Left cardiac atrium (tissue), 4 donors: ENCODE results near the gene BRSK2. TPM values are rescaled to one million over a fixed set of nuclear protein-coding genes. Genes with fewer than 3 reads are reported as not detected.
"Not testable (repeated sequence)": the region's sequence is repeated elsewhere in the genome, so short reads cannot be mapped to it uniquely, and the experiment has no call there.

Experiments
- ATAC-seq, 2 donors: fragments of 200-7000 bp; cut with Tn5 transposase; one replicate each; pipeline ENCODE4 v1.9.1; 2020; ENCODE audit warnings: mild to moderate bottlenecking in 2 of 2, moderate library complexity in 2 of 2
- DNase-seq: peaks from one replicate; pipeline ENCODE4 v3.0.0-alpha.2; 2020
- intact Hi-C, 2 donors: fragments of 100-400 bp; cut with DNase I; formaldehyde crosslinking; loops; one replicate each; pipeline versions ENCODE4 v1.14.1 to v1.15.1; 2022 to 2023
- total RNA-seq, 2 donors: library from RNA; stranded (reverse); fragmentation: NEBNext Ultra II Directional; extraction: Animal tissue kit (Norgen Biotek cat#: 25700); gene quantifications; one replicate each; pipeline ENCODE4 v1.2.1, GENCODE V29; 2021
- donor health status: DM: no; HTN: yes; CAD: no.
- donor health status: DM: no; HTN: yes; CAD: no; lungs with severe emphysema.
- donor health status: DM: yes; HTN: yes; CAD: no.
- donor health status: Dilated cardiomyopathy.

BRSK2 gene
- total RNA-seq, 2 donors from 2014 or later: 1.3 to 1.6 TPM

DNA sequence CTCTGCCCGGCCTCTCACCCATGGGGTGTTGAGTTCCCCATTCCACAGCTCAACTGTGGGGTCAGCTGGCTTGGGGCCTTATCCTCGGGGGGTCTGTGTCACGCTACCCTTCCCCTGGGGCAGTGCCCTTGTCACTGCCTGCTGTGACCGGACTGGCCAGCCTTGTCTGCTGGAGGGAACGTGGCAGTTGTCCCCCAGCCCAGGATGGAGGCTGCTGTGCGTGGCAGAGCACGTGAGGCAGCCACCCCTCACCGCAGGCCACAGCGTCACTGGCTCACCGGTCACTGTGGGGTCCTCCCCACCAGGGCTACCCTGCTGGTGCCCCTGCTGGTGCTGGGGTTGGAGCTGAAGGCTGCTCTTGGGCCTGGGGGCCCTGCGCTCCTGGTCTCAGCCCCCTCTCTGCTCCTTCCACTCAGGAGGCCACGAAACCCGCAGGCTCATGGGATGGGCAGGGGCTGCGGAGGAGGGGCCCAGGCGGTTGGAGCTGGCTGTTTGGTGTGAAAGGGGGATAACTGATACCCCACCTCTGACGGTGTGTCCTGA is 13.4 kb downstream of the BRSK2 start:
- peak; percentile 18 for DNase-seq

DNA sequence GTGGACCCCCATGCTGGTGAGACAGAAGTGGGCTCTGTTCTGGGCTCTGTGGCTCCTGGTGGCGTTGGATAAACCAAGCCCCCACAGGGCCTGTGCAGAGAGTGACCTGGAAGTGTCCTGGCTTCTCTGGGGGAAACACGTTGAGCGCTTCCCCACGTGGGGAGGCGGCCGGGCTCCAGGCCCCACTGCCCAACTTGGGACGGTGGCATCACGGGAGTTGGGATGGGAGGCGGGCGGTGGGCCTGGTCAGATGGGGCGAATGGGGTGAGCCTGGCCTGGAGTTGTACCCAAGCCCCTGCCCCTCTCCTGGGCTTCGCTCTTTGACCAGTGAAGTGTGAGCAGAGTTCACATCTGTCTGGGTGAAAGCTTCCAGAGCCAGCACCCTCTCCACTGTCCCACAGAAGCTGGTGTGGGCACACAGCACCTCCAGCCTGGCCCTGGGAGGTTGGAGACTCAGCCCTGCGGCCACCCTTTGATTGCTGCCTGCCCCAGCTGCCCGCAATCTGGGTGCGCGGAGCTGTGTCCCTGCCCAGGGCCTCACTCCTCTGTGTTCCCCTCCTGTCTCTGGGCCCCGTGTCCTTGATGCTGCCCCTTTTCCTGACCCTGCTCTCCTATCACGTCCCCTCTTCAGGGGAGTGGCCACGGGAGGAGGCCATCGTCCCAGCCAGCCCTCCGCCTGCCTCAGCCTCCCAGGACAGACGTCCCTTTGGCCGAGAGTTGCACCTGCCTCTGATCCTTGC is 14.2 kb downstream of the BRSK2 start:
- no peak for ATAC-seq
- no peak for DNase-seq
- intact Hi-C loops: no loop called here

More for the DNA sequence above, 13.4 kb downstream of the BRSK2 start:
- intact Hi-C loops: no loop called here
- no peak for ATAC-seq

DNA sequence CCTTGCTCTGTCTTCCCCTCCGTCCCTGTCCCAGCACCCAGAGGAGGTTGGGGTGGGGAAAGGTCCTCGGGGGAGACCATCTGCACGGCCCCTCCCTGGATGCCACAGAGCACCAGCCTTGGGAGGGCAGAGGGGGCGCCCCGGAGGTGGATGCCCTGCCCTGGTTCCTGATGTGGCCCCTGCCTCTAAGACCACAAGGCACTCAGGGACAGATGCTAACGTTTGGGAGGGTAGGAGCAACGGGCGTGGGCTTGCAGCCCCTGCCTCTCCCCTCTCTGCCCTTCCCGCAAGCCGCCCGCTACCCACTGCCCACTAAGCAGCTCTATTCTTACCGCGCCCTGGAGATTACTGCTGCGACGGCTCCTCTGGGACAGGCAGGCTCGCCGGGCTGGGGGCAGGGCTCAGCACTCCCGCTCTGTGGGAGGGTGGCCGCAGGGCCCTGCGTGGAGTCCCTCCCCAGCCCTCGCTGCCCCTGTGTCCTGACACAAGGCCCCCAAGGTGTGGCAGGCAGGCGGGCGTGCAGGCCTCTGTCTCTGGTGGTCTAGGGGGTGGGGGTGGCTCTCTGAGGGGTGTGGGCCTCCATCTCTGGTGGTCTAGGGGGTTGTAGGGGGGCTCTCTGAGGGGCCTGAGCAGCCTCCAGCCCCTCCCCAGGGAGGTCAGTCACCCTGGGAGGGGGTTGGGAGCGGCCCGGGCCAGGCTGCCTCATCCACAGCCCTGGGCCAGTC is 14.9 kb downstream of the BRSK2 start:
- no peak for DNase-seq
- no peak for ATAC-seq
- intact Hi-C loops: no loop called here

DNA sequence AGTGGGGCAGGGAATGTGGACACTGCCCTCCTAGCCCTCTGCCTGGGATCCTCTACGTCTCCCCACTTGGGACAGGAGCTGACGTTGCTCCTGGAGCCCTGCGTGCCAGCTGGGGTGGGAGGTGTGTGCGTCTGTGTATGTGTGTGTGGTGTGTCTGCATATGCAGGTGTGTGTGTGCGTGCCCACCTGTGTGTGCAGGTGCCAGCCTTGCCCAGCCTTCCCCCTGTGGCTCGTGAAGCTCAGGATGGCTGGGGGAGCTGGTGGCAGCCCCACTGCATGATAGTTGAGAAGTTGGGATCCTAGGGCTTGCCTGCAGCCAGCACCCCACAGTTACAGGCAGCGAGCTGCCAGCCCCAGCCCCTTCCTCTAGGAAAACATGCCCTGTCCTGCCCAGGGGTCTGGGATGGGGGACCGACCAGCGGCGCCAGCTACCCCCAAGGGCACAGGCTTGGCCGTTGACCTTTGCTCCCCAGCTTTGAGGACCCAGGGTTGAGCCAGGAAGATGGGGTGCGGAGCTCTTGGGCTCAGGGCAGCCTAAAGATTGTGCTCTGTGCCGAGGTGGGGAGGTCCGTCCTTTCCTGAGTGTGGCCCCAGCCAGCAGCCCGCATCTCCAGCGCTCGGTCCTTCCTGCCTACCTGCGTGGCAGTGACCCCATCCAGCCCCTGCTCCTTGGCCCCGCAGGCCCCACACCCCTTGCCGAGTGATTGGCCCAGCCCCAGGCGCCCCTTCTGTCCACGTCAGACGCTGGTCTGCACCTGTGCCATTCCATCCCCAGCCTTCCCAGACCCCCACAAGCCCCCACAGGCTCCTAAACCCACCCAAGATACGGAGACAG is 15.7 kb downstream of the BRSK2 start:
- DNase-seq: no peak
- no peak for ATAC-seq
- intact Hi-C loops: no loop called here

DNA sequence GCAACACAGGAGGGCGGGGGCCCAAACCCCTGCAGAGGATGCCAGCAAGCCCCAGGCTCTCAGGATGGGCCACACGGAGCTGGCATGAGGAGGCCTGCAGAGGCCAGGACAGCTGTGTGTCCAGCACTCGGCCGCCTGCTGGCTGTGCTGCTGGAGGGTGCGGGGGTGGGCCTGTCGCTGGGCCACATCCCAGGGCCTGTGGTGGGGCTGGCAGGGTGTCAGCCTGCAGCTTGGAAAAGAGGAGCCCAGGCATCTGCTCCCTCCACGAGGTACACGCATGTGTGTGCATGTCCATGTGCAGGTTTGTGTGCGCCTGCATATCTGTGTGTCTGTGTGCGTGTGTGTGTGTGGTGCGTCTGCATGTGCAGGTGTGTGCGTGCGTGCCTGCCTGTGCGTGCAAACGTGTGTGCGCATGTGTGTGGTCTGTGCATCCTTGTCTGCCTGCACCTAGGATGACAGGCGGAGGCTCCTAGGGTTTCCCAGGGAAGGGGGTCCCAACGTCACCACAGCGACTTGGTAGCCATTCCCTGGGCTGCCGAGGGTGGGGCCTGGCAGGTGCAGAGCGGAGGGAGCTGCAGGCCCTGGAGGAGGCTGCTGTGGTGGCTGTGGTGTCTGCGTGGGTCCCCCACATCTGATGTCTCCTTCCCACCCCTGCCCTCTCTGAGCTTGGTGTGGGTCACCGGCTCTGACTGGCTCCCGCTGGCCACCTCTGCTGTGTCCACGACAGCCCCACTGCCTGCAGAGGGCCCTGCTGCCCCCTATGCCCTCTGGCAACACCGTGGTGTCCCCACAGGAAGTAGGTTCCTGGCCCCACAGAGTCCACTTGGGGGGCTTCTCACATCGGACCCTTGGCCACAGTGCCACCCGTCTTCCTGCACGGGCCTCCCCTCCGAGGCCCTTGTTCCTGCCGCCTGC is 17.1 kb downstream of the BRSK2 start:
- ATAC-seq (no peak), DNase-seq (no peak)
- intact Hi-C loops: no loop called here

DNA sequence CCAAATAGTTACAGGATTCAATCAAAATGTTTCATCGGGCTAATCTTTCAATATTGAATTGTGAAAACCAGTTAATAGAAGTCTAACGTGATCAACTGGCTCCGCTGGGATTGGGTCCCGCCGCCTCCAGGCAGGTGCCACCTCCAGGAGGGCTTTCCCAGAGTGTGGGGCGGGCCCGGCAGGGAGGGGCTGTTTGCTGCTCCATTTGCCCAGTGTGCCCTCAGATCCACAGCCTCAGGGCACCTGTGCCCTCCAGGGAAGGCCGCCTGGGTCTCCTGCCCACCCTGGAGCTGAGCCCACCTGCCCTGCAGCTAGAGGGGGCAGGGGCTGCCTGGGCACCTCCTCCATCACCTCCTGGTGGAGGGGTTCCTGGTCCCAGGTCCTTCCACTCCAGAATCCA is 17.9 kb downstream of the BRSK2 start:
- DNase-seq (no peak), ATAC-seq (no peak)
- intact Hi-C loops: no loop called here

DNA sequence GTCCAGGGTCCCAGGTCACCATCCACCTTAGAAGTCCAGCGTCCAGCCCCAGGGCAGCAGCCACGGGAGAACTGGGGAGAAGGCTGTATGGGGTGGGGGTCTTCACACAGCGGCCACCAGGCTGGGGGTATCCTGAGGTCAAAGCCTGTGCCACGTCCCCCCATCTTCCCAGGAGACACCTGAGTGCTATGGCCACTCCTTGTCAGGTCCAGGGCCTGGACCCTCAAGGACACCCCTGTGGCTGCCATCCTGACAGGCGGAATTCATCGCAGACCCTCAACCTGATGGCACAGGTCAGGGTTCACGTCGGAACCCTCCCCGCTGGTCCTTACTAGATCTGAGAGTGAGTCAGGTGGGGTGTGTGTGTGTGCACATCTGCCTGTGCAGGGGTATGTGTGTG is 18.6 kb downstream of the BRSK2 start:
- intact Hi-C loops: no loop called here
- no peak for DNase-seq
- ATAC-seq: no peak

DNA sequence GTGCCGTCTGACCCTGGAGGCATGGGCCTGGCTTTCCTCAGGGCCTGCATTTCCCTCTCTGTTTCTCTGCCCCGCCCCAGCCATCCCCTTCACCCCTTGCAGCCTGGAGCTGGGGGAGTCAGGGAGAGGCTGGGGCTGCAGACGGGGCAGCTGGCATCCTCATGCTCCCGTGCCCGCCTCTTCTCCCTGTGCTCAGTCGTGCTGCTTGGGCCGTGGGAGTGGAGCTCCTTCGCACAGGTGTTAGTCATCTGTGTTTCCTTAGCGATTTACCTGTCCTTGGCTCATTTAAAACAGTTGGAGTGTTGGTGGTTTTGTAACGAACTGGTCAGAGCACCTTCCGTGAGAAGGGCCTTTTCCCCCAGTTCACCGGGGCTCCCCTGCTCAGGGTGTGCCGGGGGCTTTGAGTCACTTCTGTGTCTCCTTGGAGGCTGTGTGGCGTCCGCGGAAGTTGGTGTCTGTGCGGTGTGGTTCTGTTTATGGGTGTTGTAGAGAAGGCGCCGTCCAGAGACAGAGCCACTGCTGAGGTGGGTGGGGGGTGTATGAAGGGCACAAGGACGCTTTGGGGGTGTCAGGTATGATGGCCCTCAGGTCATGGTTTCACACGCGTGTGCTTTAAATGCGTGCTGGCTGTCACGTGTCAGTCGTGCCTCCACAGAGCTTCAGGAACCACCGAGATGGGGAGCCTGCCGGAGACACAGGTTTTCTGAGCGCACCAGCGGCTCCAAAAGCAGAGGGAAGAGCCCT is 19.5 kb downstream of the BRSK2 start:
- DNase-seq (no peak), ATAC-seq (no peak)
- intact Hi-C loops: no loop called here

DNA sequence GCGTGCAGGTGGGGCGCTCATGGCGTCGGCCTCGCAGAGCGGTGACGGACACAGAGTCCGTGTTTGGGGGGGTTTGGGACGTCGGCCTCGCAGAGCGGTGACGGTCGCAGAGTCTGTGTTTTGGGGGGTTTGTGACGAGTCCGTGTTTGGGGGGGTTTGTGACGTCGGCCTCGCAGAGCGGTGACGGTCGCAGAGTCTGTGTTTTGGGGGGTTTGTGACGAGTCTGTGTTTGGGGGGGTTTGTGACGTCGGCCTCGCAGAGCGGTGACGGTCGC is 20.1 kb downstream of the BRSK2 start:
- intact Hi-C loops, ATAC-seq, DNase-seq: not testable (repeated sequence)

DNA sequence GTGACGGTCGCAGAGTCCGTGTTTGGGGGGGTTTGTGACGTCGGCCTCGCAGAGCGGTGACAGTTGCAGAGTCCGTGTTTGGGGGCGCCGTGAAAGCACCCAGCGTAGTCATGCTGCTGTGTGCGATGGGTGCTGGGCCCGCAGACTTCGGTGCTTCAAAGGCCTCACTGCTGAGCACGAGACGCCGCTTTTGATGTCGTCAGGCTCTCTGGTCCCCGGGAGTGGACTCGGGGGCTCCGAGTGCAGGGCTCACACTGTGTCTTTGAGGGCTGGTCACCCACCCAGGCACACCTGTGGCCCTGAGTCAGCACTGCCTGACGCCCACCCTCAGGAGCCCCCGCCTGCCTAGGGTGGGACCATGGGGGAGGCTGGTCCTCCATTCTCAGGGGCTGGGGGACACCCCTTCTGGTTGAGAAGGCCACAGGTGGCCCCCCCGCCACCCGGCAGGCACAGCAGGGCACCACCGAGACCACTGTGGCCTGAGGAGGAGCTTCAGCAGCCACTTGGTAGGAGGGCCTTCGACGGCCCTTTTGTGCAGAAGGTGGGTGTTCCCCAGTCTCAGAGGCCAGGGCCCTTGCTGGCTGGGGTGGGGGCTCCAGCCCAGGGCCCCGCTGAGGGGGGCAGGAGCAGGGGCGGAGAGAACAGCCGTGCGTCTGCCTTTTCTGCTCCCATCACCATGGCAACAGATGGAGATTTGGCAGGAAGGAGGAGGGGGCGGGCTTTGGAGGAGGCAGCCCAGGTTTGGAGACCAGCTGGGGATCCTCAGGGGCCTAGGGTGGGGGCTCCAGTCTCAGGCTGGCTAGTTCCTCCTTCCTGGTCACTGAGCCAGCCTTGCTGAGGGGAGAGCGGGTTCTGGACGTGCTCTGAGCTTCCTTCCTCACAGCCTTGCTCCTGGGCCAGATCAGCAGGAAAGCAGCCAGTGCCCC is 20.9 kb downstream of the BRSK2 start:
- ATAC-seq (no peak), DNase-seq (no peak)
- intact Hi-C loops: no loop called here

DNA sequence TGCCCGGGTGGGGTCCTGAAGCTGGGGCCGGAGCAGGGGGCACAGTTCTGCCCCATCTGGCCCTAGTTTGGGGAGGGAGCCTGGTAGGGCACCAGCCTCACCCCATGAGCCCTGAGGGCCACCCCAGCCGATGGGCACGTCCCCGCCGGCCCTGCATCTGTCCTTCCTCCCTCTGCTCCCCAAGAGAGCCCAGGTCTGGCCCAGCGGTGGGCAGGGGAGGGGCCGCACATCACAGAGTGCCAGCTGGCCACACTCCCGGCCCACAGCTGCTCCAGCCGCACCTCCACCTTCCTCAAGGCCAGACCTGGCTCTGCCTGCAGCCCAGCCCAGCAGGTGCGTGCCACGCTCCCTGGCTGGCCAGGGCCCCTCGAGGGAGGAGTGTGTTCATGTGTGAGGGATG is 21.6 kb downstream of the BRSK2 start:
- DNase-seq (no peak), ATAC-seq (no peak)
- intact Hi-C loops: no loop called here

DNA sequence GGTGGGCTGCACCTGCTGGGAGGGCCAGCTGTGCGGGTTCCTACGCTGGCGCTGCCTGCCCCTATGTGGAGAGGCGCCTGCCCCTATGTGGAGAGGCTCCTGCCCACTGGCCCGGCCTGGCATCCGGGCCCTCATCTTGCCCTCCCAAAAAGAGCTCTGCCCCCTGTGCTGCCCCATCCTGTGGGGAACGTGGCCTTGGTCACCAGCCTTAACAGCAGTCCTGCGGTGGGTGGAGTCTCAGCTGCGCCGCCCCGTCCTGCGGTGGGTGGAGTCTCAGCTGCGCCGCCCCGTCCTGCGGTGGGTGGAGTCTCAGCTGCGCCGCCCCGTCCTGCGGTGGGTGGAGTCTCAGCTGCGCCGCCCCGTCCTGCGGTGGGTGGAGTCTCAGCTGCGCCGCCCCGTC is 22.0 kb downstream of the BRSK2 start:
- DNase-seq, intact Hi-C loops, ATAC-seq: not testable (repeated sequence)

DNA sequence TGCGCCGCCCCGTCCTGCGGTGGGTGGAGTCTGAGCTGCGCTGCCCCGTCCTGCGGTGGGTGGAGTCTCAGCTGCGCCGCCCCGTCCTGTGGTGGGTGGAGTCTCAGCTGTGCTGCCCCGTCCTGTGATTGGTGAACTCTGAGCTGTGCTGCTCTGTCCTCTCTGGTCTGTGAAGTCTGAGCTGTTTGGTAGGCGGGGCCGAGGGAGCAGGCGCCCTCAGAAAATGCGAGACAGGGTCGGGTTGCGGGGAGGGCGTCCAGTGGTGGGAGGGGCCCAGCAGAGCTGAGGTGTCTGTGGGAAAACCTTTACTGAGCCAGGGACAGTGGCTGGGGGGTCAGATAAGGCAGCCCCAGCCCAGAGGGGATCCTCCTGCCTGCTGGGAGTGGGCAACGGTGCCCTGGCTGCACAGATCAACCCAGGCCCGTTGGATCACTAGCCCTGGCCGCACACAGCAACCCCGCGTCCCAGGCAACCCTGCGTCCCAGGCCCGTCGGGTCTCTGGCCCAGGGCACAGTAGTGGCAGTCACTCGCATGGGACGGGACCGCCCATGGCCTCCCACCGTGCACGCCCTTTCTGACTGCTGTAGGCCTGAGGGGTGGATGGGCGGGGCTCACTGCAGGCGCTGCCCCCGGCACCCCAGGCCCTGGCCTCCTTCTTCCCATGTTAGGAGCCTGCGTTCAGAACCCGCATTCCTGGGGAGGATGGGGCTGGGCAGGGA is 22.8 kb downstream of the BRSK2 start:
- ATAC-seq (no peak), DNase-seq (no peak)
- intact Hi-C loops: no loop called here

DNA sequence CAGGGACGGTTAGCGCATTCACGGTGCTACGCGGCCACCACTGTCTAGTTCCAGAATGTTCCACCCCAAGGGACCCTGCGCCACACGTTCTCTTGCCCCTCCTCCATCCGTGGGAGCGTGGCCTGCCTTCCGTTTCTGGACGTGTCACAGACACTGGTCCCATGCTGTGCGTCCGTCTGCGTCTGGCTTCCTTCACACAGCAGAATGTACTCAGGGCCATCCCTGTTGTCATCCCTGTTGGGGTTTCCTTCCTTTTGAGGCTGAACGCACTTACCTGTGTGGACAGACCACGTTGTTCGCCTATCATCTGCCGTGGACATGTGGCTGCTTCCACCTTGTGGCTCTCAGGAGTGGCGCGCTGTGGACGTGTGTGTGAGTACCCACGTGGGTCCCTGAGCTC is 24.9 kb downstream of the BRSK2 start:
- intact Hi-C loops: no loop called here
- ATAC-seq (no peak), DNase-seq (no peak)

DNA sequence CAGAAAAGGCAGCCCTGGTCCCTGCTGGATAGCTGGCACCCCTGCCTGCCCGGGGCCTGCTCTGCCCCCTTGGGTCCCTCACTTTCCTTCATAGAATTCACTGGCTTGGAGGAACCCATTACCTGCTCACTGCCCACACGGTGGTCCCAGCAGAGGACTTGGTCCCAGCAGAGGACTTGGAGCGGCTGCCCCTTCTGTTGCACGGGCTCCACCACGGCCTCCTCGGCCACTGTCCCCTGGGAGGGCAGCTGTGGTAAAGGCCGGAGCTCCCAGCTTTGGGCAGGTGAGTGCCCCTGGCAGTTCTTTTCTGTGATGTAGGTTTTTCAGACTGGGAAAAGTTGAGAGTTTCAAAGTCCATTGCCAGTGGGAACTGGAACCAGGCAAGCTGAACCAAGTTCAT is 25.9 kb downstream of the BRSK2 start:
- ATAC-seq (no peak), DNase-seq (no peak)
- intact Hi-C loops: no loop called here

DNA sequence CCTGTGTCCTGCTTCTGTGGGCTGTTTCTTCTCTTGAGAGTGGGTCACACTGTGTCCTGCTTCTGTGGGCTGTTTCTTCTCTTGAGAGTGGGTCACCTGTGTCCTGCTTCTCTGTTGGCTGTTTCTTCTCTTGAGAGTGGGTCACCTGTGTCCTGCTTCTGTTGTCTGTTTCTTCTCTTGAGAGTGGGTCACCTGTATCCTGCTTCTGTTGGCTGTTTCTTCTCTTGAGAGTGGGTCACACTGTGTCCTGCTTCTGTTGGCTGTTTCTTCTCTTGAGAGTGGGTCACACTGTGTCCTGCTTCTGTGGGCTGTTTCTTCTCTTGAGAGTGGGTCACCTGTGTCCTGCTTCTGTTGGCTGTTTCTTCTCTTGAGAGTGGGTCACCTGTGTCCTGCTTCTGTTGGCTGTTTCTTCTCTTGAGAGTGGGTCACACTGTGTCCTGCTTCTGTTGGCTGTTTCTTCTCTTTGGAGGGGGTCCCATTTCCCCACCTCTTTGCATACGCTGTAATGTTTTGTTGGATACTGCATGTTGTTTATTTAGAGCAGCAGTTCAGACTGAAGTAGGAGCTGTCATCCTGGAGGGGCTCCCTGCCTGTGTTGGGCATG is 28.6 kb downstream of the BRSK2 start:
- ATAC-seq, intact Hi-C loops, DNase-seq: not testable (repeated sequence)
